Measurements from ENCODE around the gene SLC25A13.

Gene SLC25A13

GRCh38 chr7:96144260-96144526 lies 177.7 kb downstream of the SLC25A13 start:
- no peak for DNase-seq

- DNase-seq: no peak
Observed at GRCh38 chr7:96143495-96144259, 178.2 kb downstream of the SLC25A13 start.

- DNase-seq: no peak
Observed at GRCh38 chr7:96136600-96137239, 185.2 kb downstream of the SLC25A13 start.

GRCh38 chr7:96135241-96135640 lies 186.7 kb downstream of the SLC25A13 start:
- DNase-seq: no peak

- no peak for DNase-seq
Observed at GRCh38 chr7:96131525-96131924, 190.4 kb downstream of the SLC25A13 start.

- no peak for DNase-seq
Observed at GRCh38 chr7:96127746-96128145, 194.2 kb downstream of the SLC25A13 start.

- DNase-seq: no peak
Observed at GRCh38 chr7:96126382-96126781, 195.5 kb downstream of the SLC25A13 start.

- no peak for DNase-seq
Observed at GRCh38 chr7:96122746-96123145, 199.2 kb downstream of the SLC25A13 start.

GRCh38 chr7:96121752-96122151 lies 200.1 kb downstream of the SLC25A13 start:
- DNase-seq: no peak

GRCh38 chr7:96120445-96121225 lies 201.3 kb downstream of the SLC25A13 start:
- no peak for DNase-seq

- DNase-seq: no peak
Observed at GRCh38 chr7:96118449-96119001, 203.4 kb downstream of the SLC25A13 start.

- DNase-seq: no peak
Observed at GRCh38 chr7:96116173-96116572, 205.7 kb downstream of the SLC25A13 start.

- no peak for DNase-seq
Observed at GRCh38 chr7:96114190-96114589, 207.7 kb downstream of the SLC25A13 start.

GRCh38 chr7:96111405-96111804 lies 210.5 kb downstream of the SLC25A13 start:
- no peak for DNase-seq

- DNase-seq: no peak
Observed at GRCh38 chr7:96104984-96105383, 216.9 kb downstream of the SLC25A13 start.

- no peak for DNase-seq
Observed at GRCh38 chr7:96102096-96102811, 219.6 kb downstream of the SLC25A13 start.

- DNase-seq: no peak
Observed at GRCh38 chr7:96100737-96101136, 221.2 kb downstream of the SLC25A13 start.

GRCh38 chr7:96097835-96098234 lies 224.1 kb downstream of the SLC25A13 start:
- DNase-seq: no peak

GRCh38 chr7:96093435-96093834 lies 228.5 kb downstream of the SLC25A13 start:
- no peak for DNase-seq

GRCh38 chr7:96090756-96091155 lies 231.1 kb downstream of the SLC25A13 start:
- no peak for DNase-seq

- DNase-seq: no peak
Observed at GRCh38 chr7:96089511-96089910, 232.4 kb downstream of the SLC25A13 start.

GRCh38 chr7:96088579-96088978 lies 233.3 kb downstream of the SLC25A13 start:
- no peak for DNase-seq

- DNase-seq: no peak
Observed at GRCh38 chr7:96085953-96086352, 235.9 kb downstream of the SLC25A13 start.
